HFF-Myc (cell line): ENCODE results near the gene ANXA2.

Experiments
- DNase-seq: peaks from one replicate; pipeline ENCODE4 v3.0.0-alpha.2; 2011; ENCODE audit warnings: low read depth; ENCODE audit errors: extremely low read depth
- H3K4me3 ChIP-seq: replicated peaks from 2 replicates; pipeline ENCODE4 v1.5.1; 2011; ENCODE audit warnings: low read depth, mild to moderate bottlenecking, control low read depth, low read length
- CTCF ChIP-seq: IDR thresholded peaks from 2 replicates; pipeline ENCODE4 v1.5.1; 2012; ENCODE audit warnings: mild to moderate bottlenecking, low read depth, low read length, control low read depth; ENCODE audit errors: missing control alignments

Gene ANXA2

DNA sequence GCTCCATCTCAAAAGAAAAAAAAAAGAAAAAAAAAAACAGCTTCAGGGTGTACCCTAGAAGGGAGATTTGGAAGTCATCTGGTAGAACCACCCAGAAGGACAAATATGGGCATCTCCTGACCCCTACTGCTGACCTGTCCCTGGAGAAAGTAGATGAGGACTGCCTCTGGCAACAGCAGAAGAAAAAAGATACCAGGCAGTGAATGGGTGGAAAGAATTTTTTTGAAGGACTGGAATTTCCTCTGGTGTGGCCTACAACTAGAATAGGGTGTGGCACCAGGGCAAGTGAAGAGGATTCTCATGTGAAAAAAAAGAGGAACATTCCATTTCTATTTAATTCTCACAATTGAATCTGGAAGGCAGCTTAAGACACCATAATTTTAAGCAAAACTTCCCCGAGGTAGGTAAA, 3.1 kb downstream of the ANXA2 start:
- DNase-seq: no peak
- TF ChIP-seq CTCF: no peak
- H3K4me3 ChIP-seq: peak overlapping the region; percentile 99

DNA sequence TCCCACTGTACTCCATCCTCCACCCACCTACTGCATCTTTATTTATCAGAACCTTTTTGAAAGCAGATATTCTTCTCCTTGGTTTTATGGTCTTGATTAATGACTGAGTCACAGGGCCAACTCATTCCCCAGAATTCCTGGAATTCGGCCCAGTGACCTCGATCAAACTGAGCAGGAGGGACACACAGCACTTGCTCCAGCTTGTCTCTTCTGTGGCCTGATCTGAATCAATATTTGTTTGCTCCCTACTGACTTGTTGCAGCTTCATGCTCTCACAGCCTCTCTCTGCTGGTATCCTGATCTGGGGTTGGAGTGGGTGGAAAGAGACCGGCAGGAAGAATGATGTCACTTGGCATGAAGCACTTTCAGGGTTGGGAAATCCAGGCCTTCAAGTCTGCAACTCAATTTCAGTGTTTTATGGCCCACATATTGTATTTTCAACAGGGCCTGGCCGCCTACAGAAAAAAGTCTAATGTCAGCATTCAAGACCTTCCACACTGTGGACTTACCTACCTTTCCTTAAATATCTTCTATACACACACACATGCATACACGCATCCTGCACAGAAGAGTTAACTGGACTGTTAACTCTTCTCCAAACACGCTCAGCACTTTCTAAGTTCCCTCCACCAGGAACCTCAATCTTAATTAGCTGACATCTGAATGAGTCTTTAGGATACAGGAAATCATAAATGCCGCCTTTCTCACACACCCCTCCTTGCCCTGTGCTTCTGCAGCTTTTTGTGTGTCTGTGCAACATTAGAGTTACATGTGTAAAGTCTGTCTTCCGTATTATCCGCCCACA, 4.6 kb downstream of the ANXA2 start:
- peak; percentile 99 for DNase-seq
- TF ChIP-seq CTCF: no peak
- peak overlapping the region; percentile 99 for H3K4me3 ChIP-seq

DNA sequence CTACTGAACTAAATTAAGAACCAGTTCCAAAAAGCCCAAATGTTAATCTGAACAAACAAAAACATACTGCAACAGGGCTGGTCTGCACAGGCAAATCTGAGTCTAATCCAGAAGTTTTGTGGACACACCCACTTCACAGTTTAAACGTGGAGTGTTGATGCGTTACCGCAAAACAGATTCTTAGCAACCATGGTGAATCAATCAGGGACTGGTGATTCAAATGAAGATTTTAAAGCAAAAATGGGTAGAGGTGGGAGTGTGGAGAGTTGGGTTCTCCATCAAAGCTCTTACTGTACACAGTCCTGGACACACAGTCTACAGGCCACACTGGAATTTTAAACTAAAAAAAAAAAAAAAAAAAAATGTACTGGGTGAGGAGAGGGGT, 5.2 kb downstream of the ANXA2 start:
- no peak for TF ChIP-seq CTCF
- DNase-seq: no peak
- peak overlapping the region; percentile 32 for H3K4me3 ChIP-seq

DNA sequence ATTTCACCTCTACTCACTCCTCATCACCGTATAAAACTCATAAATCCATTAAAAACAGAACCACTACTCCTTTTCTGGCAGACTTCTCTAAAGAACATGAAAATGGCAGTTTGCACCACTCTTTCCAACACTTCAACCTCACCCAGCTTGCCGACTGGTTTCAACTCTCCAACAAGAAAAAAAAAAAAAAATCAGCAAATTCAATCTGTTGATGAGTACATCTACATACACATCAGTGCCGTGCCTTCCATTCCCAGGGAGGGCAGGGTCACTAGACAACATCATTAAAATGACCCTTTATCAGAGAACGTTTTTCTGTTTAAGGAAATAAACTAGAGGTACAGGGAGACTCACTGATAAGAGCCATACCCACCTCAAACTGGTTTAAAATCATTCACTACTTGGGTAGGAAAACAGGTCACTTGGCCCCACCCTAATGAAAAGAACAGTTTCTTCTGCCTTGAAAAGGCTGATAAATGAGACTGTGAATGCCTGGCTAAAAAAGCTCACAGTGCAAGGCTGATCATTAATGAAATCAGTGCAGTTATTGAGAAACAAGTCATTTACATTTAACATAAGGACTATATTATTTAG, 6.0 kb downstream of the ANXA2 start:
- no peak for TF ChIP-seq CTCF

GRCh38 chr15:60390871-60391501, 6.8 kb downstream of the ANXA2 start:
- DNase-seq: no peak
- H3K4me3 ChIP-seq: peak overlapping the region; percentile 32
- TF ChIP-seq CTCF: no peak

More for the DNA sequence above, 6.0 kb downstream of the ANXA2 start:
- no peak for DNase-seq
- peak overlapping the region; percentile 32 for H3K4me3 ChIP-seq

DNA sequence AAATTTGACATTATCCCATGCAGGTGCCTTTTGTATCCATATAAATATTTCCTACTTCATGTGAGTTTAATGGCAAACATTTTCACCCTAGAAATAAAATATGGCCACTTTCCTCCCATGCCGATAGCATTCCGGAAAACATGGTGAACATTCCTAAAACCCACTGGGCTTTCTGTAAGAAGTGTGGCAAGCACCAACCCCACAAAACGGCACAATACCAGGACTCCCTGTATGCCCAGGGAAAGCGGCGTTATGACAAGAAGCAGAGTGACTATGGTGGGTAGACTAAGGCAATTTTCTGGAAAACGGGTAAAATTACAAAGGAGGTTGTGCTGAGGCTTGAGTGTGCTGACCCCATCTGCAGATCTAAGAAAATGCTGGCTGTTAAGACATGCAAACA, 7.6 kb downstream of the ANXA2 start:
- H3K4me3 ChIP-seq: peak overlapping the region; percentile 32
- DNase-seq: no peak
- TF ChIP-seq CTCF: no peak
